Testis (tissue), 3 donors: Measurements from ENCODE around the gene CFAP97D2. TPM values are rescaled to one million over a fixed set of nuclear protein-coding genes. Genes with fewer than 3 reads are reported as not detected.

Experiments used
- DNase-seq: peaks from one replicate; pipeline ENCODE4 v3.0.0-alpha.2; 2019
- H3K27ac ChIP-seq, 2 donors: fragments of 200-600 bp; sonication (generic); one replicate each; pipeline ENCODE4 v1.5.1; 2019
- H3K27me3 ChIP-seq: fragments of 200-600 bp; sonication (generic); one replicate; pipeline ENCODE4 v1.5.1; 2019
- H3K36me3 ChIP-seq: fragments of 200-600 bp; sonication (generic); one replicate; pipeline ENCODE4 v1.5.1; 2017; ENCODE audit warnings: low read depth; ENCODE audit errors: missing control alignments
- H3K4me1 ChIP-seq: fragments of 200-600 bp; sonication (generic); one replicate; pipeline ENCODE4 v1.5.1; 2019
- H3K4me3 ChIP-seq, 2 donors: fragments of 200-600 bp; sonication (generic); one replicate each; pipeline ENCODE4 v1.5.1; 2017 to 2019
- H3K9me3 ChIP-seq: fragments of 200-600 bp; sonication (generic); one replicate; pipeline ENCODE4 v1.5.1; 2017
- CTCF ChIP-seq, 3 experiments: fragments of 450-650 bp in 2 of 3; fragments of 200-600 bp in 1 of 3; sonication (generic) in 1 of 3; IDR thresholded peaks; one replicate each; pipeline ENCODE4 v1.5.1; 2016 to 2019; ENCODE audit warnings: antibody characterized with exemption in 3 of 3, mild to moderate bottlenecking in 2 of 3, moderate library complexity in 1 of 3
- POLR2A ChIP-seq: fragments of 450-650 bp; IDR thresholded peaks from one replicate; pipeline ENCODE4 v1.6.1; 2017; ENCODE audit warnings: antibody characterized with exemption, mild to moderate bottlenecking, moderate library complexity
- WGBS, 2 donors: methylation state at CpG; one replicate each; pipeline ENCODE4 v1.1.5; 2018; 5-methylcytosine and 5-hydroxymethylcytosine counted together
- intact Hi-C: fragments of 100-400 bp; cut with DNase I; formaldehyde crosslinking; loops from one replicate; pipeline ENCODE4 v1.15.1; 2023; ENCODE audit warnings: low total_unique reads
- polyA plus RNA-seq: library from polyadenylated mRNA; stranded (reverse); fragments of 350-450 nt; fragmentation: Illumina TruSeq; extraction: RNeasy Lipid Tissue Mini Kit (QIAGEN cat#74804); gene quantifications from one replicate; pipeline ENCODE4 v1.2.3, GENCODE V29; 2014; ENCODE audit warnings: low read depth, low replicate concordance; ENCODE audit not compliant: insufficient read depth
- total RNA-seq, 2 donors: library from RNA; depleted of rRNA; stranded (reverse); fragments of >200 nt; gene quantifications; one replicate each; pipeline ENCODE4 v1.2.3, GENCODE V29; 2016

CFAP97D2 gene
- total and polyA plus RNA-seq, 3 donors from 2014 or later = 1.5 to 2.7 (median 2.3) TPM

GRCh38 chr13:114234645-114235421, 55.8 kb downstream of the CFAP97D2 start, which contains the start of gene CDC16:
CDC16 (plus strand) TSS chr13:114234897; CDS start chr13:114235085, 188 bp downstream.
- no peaks in the 10 kb centered on the region for H3K9me3 ChIP-seq
- WGBS, 2 donors = 1% methylated on average over 39 to 65 of the region's 76 CpGs
- H3K4me1 ChIP-seq = peaks cover 11% of the 10 kb centered on the region
- H3K36me3 ChIP-seq = no peaks in the 10 kb centered on the region
- H3K27me3 ChIP-seq = no peaks in the 10 kb centered on the region
- peak; percentile 96 for DNase-seq
- intact Hi-C loops = no loop called here
- peak in 2 of 3 experiments; percentile 3 to 11 for TF ChIP-seq CTCF (IDR thresholded peaks at IDR 0.05)
- TF ChIP-seq POLR2A = no peak
- peak within 1 kb of the TSS; percentile 86 to 88 for H3K27ac ChIP-seq
- H3K4me3 ChIP-seq = peak within 1 kb of the TSS; percentile 88 to 96

GRCh38 chr13:114235697-114236096, 56.6 kb downstream of the CFAP97D2 start:
- H3K27ac ChIP-seq = peak overlapping the region in 1 of 2 donors; percentile 86
- intact Hi-C loops = no loop called here
- no peak for DNase-seq
- no peak for TF ChIP-seq POLR2A
- TF ChIP-seq CTCF (IDR thresholded peaks at IDR 0.05) = no peak
- H3K9me3 ChIP-seq = no peaks in the 10 kb centered on the region
- no peaks in the 10 kb centered on the region for H3K36me3 ChIP-seq
- peaks cover 11% of the 10 kb centered on the region for H3K4me1 ChIP-seq
- H3K4me3 ChIP-seq = peak overlapping the region; percentile 88 to 96
- H3K27me3 ChIP-seq = no peaks in the 10 kb centered on the region
- WGBS, 2 donors = 7% methylated on average over 10 of the region's 10 CpGs

GRCh38 chr13:114236227-114236626, 57.2 kb downstream of the CFAP97D2 start:
- Histone ChIP-seq H3K27ac (no peak overlapping the region), H3K9me3 (no peaks in the 10 kb centered on the region), H3K4me3 (peak overlapping the region in 1 of 2 donors; percentile 96), H3K27me3 (no peaks in the 10 kb centered on the region), H3K36me3 (no peaks in the 10 kb centered on the region), H3K4me1 (peaks cover 11% of the 10 kb centered on the region)
- no peak for DNase-seq
- TF ChIP-seq POLR2A = no peak
- TF ChIP-seq CTCF (IDR thresholded peaks at IDR 0.05) = no peak
- 53 to 57% methylated on average over 4 of the region's 4 CpGs for WGBS, 2 donors
- intact Hi-C loops = no loop called here

- WGBS, 2 donors = 65 to 84% methylated on average over 7 of the region's 7 CpGs
- H3K9me3 ChIP-seq = no peaks in the 10 kb centered on the region
- no peak for TF ChIP-seq POLR2A
- peaks cover 11% of the 10 kb centered on the region for H3K4me1 ChIP-seq
- H3K36me3 ChIP-seq = no peaks in the 10 kb centered on the region
- H3K4me3 ChIP-seq = no peak overlapping the region
- DNase-seq = no peak
- intact Hi-C loops = no loop called here
- H3K27me3 ChIP-seq = no peaks in the 10 kb centered on the region
- no peak overlapping the region for H3K27ac ChIP-seq
These were observed 58.5 kb downstream of the CFAP97D2 start for GRCh38 chr13:114237415-114238112.

GRCh38 chr13:114241918-114242317, 62.9 kb downstream of the CFAP97D2 start:
- Histone ChIP-seq H3K36me3 (peaks cover 6% of the 10 kb centered on the region), H3K9me3 (no peaks in the 10 kb centered on the region), H3K27ac (no peak overlapping the region), H3K27me3 (no peaks in the 10 kb centered on the region), H3K4me1 (no peaks in the 10 kb centered on the region), H3K4me3 (no peak overlapping the region)
- 95 to 96% methylated on average over 6 of the region's 6 CpGs for WGBS, 2 donors
- no peak for DNase-seq
- TF ChIP-seq CTCF (IDR thresholded peaks at IDR 0.05) = no peak
- TF ChIP-seq POLR2A = no peak
- intact Hi-C loops = no loop called here
